ENCODE measurements around the gene TUBA8. TPM values are rescaled to one million over a fixed set of nuclear protein-coding genes. Genes with fewer than 3 reads are reported as not detected.
"Not testable (repeated sequence)": the region's sequence is repeated elsewhere in the genome, so short reads cannot be mapped to it uniquely, and the experiment has no call there.

Gene TUBA8
- total and polyA plus RNA-seq, 2 donors (not counting 1 experiment from before 2014, with no cell fraction given), result 0.60 to 0.83 TPM

GRCh38 chr22:18133452-18133851, 22.8 kb downstream of the TUBA8 start:
- no peak overlapping the region for H3K4me3 ChIP-seq (replicated peaks in 1 of 4; ENCODE audit: control extremely low read depth in 1 of 4, insufficient read depth in 1 of 4, low read depth in 3 of 4, low read length in 4 of 4)
- H3K4me2 ChIP-seq (ENCODE audit: extremely low read depth, insufficient read depth, low read length), result no peak overlapping the region
- no peaks in the 10 kb centered on the region for H4K20me1 ChIP-seq (ENCODE audit: control insufficient read depth, extremely low read depth, insufficient read depth, low read length)
- H3K36me3 ChIP-seq (ENCODE audit: control insufficient read depth, insufficient read depth, low read length), result no peaks in the 10 kb centered on the region
- TF ChIP-seq EZH2 (IDR thresholded peaks at IDR 0.05; ENCODE audit: low read length, missing control alignments) (no peak), CTCF (conservative IDR thresholded peaks at IDR 0.05 in 1 of 2, IDR thresholded peaks at IDR 0.05 in 1 of 2; ENCODE audit: low read depth in 1 of 2, low read length in 2 of 2) (no peak)
- no peak overlapping the region for H3K9ac ChIP-seq (ENCODE audit: insufficient read depth, low read length)
- no peaks in the 10 kb centered on the region for H3K9me3 ChIP-seq (ENCODE audit: control insufficient read depth, insufficient read depth, low read depth, low read length)
- no peaks in the 10 kb centered on the region for H3K4me1 ChIP-seq (ENCODE audit: control insufficient read depth, extremely low read depth, insufficient read depth, low read length)
- H3K79me2 ChIP-seq (ENCODE audit: control insufficient read depth, insufficient read depth, low read length), result no peaks in the 10 kb centered on the region
- H2AFZ ChIP-seq (ENCODE audit: low read length), result no peak overlapping the region
- H3K27me3 ChIP-seq (ENCODE audit: control insufficient read depth, insufficient read depth, low read length), result no peaks in the 10 kb centered on the region
- no peak overlapping the region for H3K27ac ChIP-seq (ENCODE audit: insufficient read depth, low read length)
- peak in 1 of 2 donors; percentile 13 for DNase-seq (ENCODE audit: low read depth in 2 of 2)

GRCh38 chr22:18136563-18137320, 26.1 kb downstream of the TUBA8 start:
- H3K36me3 ChIP-seq (ENCODE audit: control insufficient read depth, insufficient read depth, low read length), result no peaks in the 10 kb centered on the region
- no peak for DNase-seq (ENCODE audit: low read depth in 2 of 2)
- H3K9me3 ChIP-seq (ENCODE audit: control insufficient read depth, insufficient read depth, low read depth, low read length), result no peaks in the 10 kb centered on the region
- H2AFZ ChIP-seq (ENCODE audit: low read length), result no peak overlapping the region
- no peak overlapping the region for H3K4me3 ChIP-seq (replicated peaks in 1 of 4; ENCODE audit: control extremely low read depth in 1 of 4, insufficient read depth in 1 of 4, low read depth in 3 of 4, low read length in 4 of 4)
- H3K27me3 ChIP-seq (ENCODE audit: control insufficient read depth, insufficient read depth, low read length), result no peaks in the 10 kb centered on the region
- no peak overlapping the region for H3K27ac ChIP-seq (ENCODE audit: insufficient read depth, low read length)
- no peak overlapping the region for H3K9ac ChIP-seq (ENCODE audit: insufficient read depth, low read length)
- no peaks in the 10 kb centered on the region for H3K4me1 ChIP-seq (ENCODE audit: control insufficient read depth, extremely low read depth, insufficient read depth, low read length)
- no peak overlapping the region for H3K4me2 ChIP-seq (ENCODE audit: extremely low read depth, insufficient read depth, low read length)
- no peaks in the 10 kb centered on the region for H3K79me2 ChIP-seq (ENCODE audit: control insufficient read depth, insufficient read depth, low read length)
- no peaks in the 10 kb centered on the region for H4K20me1 ChIP-seq (ENCODE audit: control insufficient read depth, extremely low read depth, insufficient read depth, low read length)
- TF ChIP-seq CTCF (conservative IDR thresholded peaks at IDR 0.05 in 1 of 2, IDR thresholded peaks at IDR 0.05 in 1 of 2; ENCODE audit: low read depth in 1 of 2, low read length in 2 of 2) (no peak), EZH2 (IDR thresholded peaks at IDR 0.05; ENCODE audit: low read length, missing control alignments) (no peak)

- not testable (repeated sequence) for H3K4me3 ChIP-seq (replicated peaks in 1 of 4; ENCODE audit: control extremely low read depth in 1 of 4, insufficient read depth in 1 of 4, low read depth in 3 of 4, low read length in 4 of 4); DNase-seq (ENCODE audit: low read depth in 2 of 2); H4K20me1 ChIP-seq (ENCODE audit: control insufficient read depth, extremely low read depth, insufficient read depth, low read length); H3K4me1 ChIP-seq (ENCODE audit: control insufficient read depth, extremely low read depth, insufficient read depth, low read length); H3K9me3 ChIP-seq (ENCODE audit: control insufficient read depth, insufficient read depth, low read depth, low read length); H2AFZ ChIP-seq (ENCODE audit: low read length); H3K36me3 ChIP-seq (ENCODE audit: control insufficient read depth, insufficient read depth, low read length); H3K27me3 ChIP-seq (ENCODE audit: control insufficient read depth, insufficient read depth, low read length); H3K79me2 ChIP-seq (ENCODE audit: control insufficient read depth, insufficient read depth, low read length); H3K9ac ChIP-seq (ENCODE audit: insufficient read depth, low read length); H3K4me2 ChIP-seq (ENCODE audit: extremely low read depth, insufficient read depth, low read length); H3K27ac ChIP-seq (ENCODE audit: insufficient read depth, low read length)
Measured at GRCh38 chr22:18141004-18141403, 30.4 kb downstream of the TUBA8 start.

Measured in fibroblast of lung (primary cell).